ENCODE results near the gene KCNAB3.

KCNAB3 gene

DNA sequence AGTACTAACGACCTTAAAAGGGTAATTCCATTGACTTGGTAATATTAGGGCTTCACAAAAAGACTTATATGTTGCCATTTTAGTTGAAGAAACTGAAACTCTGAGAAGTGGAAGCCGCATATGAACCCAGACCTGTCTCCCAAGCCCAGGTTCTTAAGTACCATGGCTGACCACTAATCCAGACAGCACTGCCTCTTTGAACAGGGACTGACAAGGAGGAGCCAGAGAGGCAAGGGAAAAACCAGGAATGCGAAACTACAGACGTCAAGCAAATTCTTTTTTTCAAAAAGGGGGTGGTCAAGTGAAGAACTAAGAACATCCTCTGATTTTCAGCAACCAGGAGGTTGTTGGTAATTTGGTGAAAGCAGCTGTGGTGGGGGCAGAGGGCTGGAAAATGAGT is 56.6 kb downstream of the KCNAB3 start:
- DNase-seq: no peak

Measured in NCI-H2171 treated with DMSO at 0.1 percent for 48 hours (cell line).